ENCODE results near the gene KPNA1.
"Not testable (repeated sequence)": the region's sequence is repeated elsewhere in the genome, so short reads cannot be mapped to it uniquely, and the experiment has no call there.

KPNA1 gene

GRCh38 chr3:122519693-122520092 lies 5.0 kb upstream of the KPNA1 start:
- no peak for DNase-seq

DNA sequence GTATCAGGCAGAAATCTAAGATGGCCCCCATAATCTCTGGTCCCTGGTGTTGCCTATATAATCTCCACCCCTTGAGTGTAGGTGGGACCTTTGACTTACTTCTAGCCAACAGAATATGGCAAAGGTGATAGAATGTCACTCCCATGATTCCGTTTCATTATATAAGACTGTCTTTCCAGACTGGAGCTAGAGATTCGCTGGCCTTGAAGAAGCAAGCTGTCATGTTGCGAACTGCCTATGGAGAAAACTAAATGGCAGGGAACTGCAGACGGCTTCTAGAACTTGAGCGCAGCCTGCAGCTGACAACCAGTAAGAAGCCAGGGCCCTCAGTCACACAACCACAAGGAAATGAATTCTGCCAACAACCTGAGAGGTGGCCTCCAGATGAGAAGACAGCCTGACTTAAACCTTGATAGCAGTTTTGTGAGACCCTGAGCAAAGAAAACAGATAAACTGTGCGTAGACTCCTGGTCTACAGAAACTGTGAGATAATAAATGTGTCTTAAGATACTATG lies 2.2 kb upstream of the KPNA1 start:
- DNase-seq = no peak

- no peak for DNase-seq
Observed at GRCh38 chr3:122515870-122516269, 1.1 kb upstream of the KPNA1 start.

DNA sequence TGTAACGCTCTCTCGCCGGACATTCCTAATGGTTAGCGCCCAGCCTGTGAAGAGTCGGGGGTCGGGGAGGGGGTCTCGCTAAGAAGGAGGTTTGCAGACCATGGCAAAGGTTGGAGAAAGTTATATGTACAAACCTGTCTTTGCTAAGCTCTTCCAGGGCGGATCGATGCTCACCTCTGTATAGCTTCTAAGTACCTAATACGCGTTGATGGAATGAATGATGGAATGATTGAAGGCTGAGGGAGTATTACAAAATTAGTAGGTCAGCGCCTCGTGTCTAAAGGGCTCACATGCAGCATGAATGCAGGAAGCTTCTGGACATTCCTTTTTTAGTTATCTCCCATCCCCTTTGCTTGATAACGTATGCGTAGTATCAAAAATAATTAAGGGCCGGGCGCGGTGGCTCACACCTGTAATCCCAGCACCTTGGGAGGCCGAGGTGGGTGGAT lies 305 bp upstream of the KPNA1 start:
- no peak for DNase-seq

DNA sequence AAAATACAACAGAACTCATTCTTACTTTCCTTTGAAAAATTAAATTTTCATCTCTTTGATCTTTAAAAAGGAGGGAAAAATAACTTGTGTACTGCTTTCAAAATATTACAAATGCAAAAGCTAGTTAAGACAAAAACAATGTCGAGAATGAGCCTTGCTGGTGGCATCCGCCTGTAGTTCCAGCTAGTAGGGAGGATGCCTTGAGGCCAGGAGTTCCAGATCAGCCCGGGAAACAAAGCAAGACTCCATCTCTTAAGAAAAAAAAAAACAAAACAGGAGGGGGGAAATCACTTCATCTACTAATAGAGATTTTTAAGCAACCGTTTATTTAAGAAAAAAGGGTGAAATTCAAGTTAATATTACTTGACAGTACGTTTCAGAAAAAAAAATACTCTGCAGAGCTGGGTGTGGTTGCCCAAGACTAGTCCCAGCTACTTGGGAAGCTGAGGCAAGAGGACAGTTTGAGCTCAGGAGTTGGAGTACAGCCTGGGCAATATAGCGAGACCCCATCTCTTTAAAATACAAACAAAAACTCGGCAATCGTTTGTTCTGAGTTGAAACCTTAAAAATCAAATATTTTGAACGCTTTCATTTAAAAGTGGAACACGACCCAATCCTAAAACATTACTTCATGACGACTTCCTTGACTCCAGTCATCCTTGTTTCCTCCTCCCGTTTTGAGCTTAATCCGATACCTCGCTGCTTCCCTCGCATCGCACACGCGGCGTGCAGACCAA lies 1.2 kb downstream of the KPNA1 start:
- DNase-seq = no peak

DNA sequence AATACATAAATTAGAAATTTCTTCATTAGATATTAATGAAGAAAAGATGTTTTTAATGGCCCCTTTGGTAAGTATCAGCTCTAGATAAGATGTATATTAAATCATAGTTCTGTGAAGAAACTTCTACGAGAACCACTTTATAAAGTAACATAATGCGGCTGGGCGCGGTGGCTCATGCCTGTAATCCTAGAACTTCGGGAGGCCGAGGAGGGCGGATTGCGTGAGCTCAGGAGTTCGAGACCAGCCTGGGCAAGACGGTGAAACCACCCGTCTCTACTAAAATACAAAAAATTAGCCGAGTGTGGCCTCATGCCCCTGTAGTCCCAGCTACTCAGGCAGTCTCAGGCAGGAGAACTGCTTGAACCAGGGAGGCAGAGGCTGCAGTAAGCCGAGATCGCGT lies 2.5 kb downstream of the KPNA1 start:
- DNase-seq = no peak

DNA sequence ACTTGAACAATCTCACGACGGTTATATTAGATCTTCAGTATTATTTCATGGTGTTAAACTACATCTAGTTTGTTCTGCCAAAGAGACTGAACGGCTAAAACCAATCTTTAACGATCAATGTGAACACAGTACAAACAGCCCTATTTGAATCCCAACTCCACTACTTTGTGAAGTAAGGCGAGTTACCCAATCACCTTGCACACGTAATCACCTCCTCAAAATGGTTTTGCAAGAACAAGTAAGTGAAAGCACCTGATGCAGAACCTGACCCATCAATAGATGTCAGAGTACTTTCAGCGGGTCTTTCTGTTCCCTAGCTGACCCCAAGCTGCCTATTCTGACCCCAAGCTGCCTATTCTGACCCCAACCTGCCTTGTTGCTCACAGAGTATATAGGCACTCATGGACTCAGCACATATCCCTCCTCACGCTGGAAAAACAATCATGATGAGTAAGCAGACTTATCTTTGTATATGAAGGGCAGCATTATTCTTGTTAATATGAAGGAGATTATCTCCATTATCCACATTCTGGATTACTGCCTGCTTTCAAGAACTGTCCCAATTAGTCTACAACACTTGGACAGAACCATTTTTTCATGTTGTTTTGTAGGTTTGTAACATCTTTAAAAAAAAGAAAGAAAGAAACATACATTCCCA lies 3.7 kb downstream of the KPNA1 start:
- no peak for DNase-seq

DNA sequence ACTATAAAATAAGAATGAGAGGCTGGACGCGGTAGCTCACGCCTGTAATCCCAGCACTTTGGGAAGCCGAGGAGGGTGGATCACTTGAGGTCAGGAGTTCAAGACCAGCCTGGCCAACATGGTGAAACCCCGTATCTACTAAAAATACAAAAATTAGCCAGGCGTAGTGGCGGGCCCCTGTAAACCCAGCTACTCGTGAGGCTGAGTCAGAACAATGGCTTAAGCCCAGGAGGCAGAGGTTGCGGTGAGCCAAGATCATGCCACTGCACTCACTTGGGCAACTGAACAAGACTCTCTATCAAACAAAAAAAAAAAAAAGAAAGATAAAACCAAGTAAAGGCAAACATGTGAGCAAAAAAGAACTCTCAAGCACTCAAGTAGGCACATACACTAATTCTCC lies 5.8 kb downstream of the KPNA1 start:
- not testable (repeated sequence) for DNase-seq

- DNase-seq = no peak
Observed at GRCh38 chr3:122508135-122508914, 6.4 kb downstream of the KPNA1 start.

DNA sequence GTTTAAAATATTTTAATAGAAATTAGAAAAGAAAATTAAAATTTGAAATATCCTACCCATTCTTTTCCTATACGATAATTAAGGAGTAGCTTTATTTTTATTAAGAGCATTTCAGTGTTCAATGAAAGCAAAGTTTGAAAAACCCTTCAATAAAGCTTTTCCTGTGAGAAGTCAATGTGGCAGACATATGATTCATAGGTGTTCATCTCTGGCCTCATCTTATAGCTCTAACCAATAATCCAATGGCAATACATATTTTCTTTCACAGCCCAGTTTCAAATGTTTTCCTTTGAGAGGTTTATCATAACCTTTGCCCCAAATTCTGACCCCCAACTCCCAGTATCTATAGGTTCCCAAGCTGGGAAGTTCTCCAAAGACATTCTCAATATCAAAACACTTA lies 8.3 kb downstream of the KPNA1 start:
- DNase-seq = no peak

DNA sequence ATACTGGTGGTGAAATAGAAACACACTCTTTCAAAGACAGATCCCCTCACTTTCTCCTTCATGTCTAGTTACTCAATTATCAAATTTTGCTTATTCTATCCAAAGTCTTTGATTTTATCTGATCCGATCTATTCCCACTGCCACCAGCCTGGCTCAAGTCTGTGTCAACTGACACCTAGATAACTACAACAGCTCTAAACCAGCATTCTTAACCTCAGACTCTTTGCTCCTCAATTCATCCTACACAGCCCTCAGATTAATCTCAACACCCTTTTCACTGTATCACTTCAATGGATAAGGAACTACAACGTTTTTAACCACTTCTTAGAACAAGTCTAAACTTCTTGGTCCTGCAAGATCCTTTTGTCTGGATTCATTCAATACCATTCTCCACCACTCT lies 9.1 kb downstream of the KPNA1 start:
- no peak for DNase-seq

DNA sequence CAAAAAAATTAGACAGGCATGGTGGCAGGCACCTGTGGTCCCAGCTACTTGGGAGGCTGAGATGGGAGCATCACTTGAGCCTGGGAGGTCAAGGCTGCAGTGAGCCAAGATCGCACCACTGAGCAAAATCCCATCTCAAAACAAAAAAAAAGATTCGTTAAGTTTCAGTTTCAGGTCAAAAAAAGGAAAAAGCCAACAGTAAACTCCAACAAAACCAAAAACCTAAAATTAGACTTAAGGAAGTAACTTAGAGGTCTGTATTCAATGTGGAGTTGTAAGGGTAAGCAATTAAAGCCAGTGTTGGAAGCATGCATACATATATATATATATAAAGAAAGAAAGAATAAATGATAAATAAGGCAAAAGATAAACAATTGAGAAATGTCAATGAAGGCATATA lies 11.8 kb downstream of the KPNA1 start:
- DNase-seq = no peak

DNA sequence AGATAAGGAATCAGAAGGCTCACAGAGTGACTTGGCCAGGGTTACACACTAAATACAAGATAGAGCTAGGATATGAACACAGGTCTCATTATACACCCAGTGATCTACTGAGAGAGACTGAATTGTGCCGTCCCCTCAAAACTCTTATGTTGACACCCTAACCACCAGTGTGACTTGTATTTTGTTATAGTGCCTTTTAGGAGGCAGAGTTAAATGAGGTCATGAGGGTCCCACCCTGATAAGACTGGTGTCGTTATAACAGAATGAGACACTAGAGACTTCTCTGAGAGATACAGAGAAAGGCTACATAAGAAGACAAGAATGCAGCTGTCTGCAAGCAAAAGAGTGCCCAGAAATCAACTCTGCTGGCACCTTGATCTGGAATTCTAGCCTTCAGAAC lies 12.6 kb downstream of the KPNA1 start:
- no peak for DNase-seq

DNA sequence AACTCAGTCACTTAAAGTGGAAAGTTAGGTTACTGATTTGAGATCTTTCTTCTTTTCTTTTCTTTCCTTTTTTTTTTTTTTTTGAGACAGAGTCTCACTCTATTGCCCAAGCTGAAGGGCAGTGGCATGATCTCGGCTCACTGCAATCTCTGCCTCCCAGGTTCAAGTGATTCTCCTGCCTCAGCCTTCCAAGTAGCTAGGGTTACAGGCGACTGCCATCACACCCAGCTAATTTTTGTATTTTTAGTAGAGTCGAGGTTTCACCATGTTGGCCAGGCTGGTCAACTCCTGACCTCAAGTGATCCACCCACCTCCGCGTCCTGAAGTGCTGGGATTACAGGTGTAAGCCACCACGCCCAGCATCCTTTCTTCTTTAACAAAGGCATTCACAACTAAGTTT lies 13.8 kb downstream of the KPNA1 start:
- not testable (repeated sequence) for DNase-seq

DNA sequence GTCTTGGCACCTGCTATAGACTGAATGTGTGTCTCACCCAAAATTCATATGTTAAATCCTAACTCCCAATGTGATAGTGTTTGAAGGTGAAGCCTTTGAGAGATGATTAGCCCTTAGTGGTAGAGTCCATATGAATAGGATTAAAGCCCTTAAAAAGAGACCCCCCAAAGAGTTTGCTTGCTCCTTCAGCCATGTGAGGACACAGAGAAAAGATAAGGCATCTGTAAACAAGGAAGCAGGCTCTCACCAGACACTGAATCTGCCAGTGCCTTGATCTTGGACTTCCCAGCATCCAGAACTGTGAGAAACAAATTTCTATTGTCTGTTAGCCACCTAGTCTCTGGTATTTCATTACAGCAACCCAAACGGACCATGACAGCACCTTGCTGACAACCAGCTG lies 16.6 kb downstream of the KPNA1 start:
- no peak for DNase-seq

DNA sequence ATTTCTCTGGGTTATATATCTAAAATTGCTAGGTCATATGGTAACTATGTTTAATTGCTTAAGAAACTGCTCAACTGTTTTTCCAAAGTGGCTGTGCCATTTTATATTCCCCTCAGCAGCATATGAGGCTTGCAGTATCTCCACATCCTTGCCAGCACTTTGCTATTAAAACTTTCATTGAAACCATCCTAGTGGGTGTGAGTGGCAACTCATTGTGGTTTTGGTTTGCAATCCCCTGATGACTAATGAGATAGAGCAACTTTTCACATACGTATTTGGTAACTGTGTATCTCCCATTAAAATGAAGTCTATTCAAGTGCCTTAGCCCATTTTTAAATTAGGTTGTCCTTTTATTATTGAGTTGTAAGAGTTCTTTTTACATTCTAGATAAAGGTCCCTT lies 17.3 kb downstream of the KPNA1 start:
- DNase-seq = no peak

- DNase-seq = no peak
Observed at GRCh38 chr3:122496508-122496907, 18.2 kb downstream of the KPNA1 start.

- DNase-seq = no peak
Observed at GRCh38 chr3:122493296-122493695, 21.4 kb downstream of the KPNA1 start.

DNA sequence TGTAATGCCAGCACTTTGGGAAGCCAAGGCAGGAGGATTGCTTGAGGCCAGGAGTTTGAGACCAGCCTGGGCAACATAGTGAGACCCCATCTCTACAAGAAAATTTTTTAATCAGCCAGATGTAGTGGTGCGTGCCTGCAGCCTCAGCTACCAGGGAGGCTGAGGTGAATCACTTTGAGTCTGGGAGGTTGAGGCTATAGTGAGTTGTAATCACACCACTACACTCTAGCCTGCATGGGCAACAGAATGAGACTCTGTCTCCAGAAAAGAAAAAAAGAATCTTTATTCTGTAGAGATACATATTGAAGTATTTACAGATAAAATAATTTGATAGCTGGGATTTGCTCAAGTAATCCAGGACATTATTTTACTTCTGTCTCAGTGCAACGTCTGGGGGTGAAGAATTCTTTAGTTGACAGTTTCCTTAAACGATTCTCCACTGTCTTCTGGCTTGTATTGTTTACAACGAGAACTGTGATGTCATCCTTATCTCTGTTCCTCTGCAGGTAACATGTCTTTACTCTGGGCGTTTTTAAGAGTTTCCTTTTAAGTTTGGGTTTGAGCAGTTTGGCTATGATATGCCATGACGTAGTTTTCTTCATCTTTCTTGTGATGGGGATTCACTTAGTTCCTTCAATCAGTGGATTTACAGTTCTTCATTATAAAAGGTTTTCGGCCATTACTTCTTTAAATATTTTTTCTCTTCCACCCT lies 26.3 kb downstream of the KPNA1 start:
- no peak for DNase-seq

DNA sequence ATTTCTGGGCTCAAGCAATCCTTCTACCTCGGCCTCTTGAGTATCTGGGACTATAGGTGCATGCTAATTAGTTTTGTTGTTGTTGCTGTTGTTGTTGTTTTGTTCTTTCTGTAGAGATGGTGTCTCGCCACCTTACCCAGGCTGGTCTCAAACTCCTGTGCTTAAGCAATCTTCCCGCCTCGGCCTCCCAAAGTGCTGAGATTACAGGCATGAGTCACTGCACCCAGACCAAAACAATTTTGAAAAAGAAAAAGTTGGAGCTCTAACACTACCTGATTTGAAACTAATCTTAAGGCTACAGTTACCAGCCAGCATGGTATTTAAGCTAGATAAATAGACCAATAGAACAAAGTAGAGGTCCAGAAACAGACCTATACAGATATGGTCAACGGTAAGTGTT lies 29.8 kb downstream of the KPNA1 start:
- no peak for DNase-seq

- no peak for DNase-seq
Observed at GRCh38 chr3:122481390-122481789, 33.3 kb downstream of the KPNA1 start.

- no peak for DNase-seq
Observed at GRCh38 chr3:122476532-122476931, 38.2 kb downstream of the KPNA1 start.

DNA sequence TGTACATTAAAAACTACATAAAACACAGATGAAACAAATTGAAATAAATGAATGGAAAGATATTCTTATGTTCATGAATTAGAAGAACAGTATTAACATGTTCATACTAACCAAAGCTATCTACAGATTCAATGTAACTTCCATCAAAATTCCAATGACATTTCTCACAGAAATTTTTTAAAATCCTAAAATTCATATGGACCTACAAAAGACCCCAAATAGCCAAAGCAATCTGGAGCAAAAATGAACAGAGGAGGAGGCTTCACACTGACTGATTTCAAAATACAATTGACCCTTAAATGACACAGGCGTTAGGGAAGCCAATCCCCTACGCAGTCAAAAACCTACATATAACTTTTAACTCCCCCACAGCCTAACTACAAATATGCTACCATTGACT lies 39.4 kb downstream of the KPNA1 start:
- DNase-seq = no peak

Measured in activated T-cell treated with anti-CD3 and anti-CD28 coated beads for 4 hours (primary cell).